ENCODE measurements around the gene KIF25. TPM values are rescaled to one million over a fixed set of nuclear protein-coding genes. Genes with fewer than 3 reads are reported as not detected.

The KIF25 gene
- total RNA-seq, 1 experiment from 2014 or later, result 0.59 TPM

DNA sequence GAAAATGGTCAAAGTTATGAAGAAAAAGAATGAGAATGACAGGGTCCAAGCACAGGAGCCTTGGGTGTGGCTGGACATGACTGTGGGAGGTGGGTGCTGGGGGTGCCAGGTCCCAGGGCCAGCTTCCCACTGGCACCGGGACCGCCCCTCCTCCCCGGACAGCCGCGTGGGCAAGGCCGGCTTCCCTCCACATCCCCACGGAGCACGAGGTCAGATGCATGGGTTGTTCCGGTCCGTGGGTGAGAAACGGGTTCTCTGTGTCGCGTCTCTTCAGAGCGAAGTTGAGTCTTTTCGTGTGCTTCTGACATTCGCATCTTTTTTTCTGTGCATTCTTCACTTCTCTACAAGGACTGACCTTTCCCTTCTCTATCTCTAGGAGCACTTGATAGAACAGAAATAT is 30.1 kb downstream of the KIF25 start:
- H3K4me3 Mint-ChIP-seq, result no peak overlapping the region
- Histone ChIP-seq H4K5ac (ENCODE audit: insufficient read length, low read depth, low read length) (no peak overlapping the region), H3K4me1 (ENCODE audit: insufficient read depth, low read length) (peaks cover 4% of the 10 kb centered on the region; the same call in 1 of the 2 replicates), H3K14ac (ENCODE audit: insufficient read depth, low read length) (no peak overlapping the region), H3K9me3 (ENCODE audit: control insufficient read depth, low read depth, low read length) (no peaks in the 10 kb centered on the region), H3K4ac (ENCODE audit: low read depth, low read length) (no peak overlapping the region), H3K4me2 (ENCODE audit: insufficient read depth, insufficient read length, low read length) (no peak overlapping the region), H3T11ph (ENCODE audit: low read length) (no peak overlapping the region), H2BK20ac (ENCODE audit: low read depth, low read length, poor library complexity, severe bottlenecking) (no peak overlapping the region), H3K18ac (ENCODE audit: insufficient read length, low read depth, low read length) (no peak overlapping the region), H4K20me1 (ENCODE audit: control insufficient read depth, insufficient read depth, insufficient read length) (no peaks in the 10 kb centered on the region), H2BK15ac (ENCODE audit: low read depth, low read length) (no peak overlapping the region), H2BK120ac (ENCODE audit: low read depth, low read length, poor library complexity, severe bottlenecking) (no peak overlapping the region), H3K79me2 (ENCODE audit: insufficient read depth, low read length) (no peaks in the 10 kb centered on the region), H3K23me2 (ENCODE audit: insufficient read length, low read depth, low read length, poor library complexity, severe bottlenecking) (no peaks in the 10 kb centered on the region), H3K27me3 (ENCODE audit: insufficient read depth, low read length) (no peaks in the 10 kb centered on the region), H3K79me1 (ENCODE audit: insufficient read depth, low read depth, low read length, poor library complexity, severe bottlenecking) (no peaks in the 10 kb centered on the region), H3K23ac (ENCODE audit: insufficient read length, low read depth, low read length) (no peak overlapping the region), H2AFZ (ENCODE audit: low read length) (no peak overlapping the region), H2AK5ac (ENCODE audit: insufficient read length, low read length) (no peak overlapping the region), H4K91ac (ENCODE audit: insufficient read length, low read depth, low read length) (no peak overlapping the region), H3K9ac (ENCODE audit: extremely low read depth, insufficient read length, low read length) (no peak overlapping the region), H3K27ac (ENCODE audit: insufficient read length, low read depth, low read length) (no peak overlapping the region), H3K56ac (ENCODE audit: insufficient read length, low read depth, low read length) (no peak overlapping the region), H2BK12ac (ENCODE audit: insufficient read length, low read depth, low read length) (no peak overlapping the region), H4K8ac (replicated peaks; ENCODE audit: insufficient read length, low read depth, low read length) (no peak overlapping the region), H2BK5ac (ENCODE audit: insufficient read length, low read length) (no peak overlapping the region)
- H3K27me3 Mint-ChIP-seq (ENCODE audit: low read depth), result peaks cover 1% of the 10 kb centered on the region
- TF ChIP-seq, protein P1, sequence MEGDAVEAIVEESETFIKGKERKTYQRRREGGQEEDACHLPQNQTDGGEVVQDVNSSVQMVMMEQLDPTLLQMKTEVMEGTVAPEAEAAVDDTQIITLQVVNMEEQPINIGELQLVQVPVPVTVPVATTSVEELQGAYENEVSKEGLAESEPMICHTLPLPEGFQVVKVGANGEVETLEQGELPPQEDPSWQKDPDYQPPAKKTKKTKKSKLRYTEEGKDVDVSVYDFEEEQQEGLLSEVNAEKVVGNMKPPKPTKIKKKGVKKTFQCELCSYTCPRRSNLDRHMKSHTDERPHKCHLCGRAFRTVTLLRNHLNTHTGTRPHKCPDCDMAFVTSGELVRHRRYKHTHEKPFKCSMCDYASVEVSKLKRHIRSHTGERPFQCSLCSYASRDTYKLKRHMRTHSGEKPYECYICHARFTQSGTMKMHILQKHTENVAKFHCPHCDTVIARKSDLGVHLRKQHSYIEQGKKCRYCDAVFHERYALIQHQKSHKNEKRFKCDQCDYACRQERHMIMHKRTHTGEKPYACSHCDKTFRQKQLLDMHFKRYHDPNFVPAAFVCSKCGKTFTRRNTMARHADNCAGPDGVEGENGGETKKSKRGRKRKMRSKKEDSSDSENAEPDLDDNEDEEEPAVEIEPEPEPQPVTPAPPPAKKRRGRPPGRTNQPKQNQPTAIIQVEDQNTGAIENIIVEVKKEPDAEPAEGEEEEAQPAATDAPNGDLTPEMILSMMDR (conservative IDR thresholded peaks at IDR 0.05), result no peak
- DNase-seq, result no peak
- H3K36me3 Mint-ChIP-seq (ENCODE audit: insufficient read depth in 1 of 3, low read depth in 3 of 3), result no peaks in the 10 kb centered on the region
- no peaks in the 10 kb centered on the region for H3K9me3 Mint-ChIP-seq
- peaks cover 29 to 31% of the 10 kb centered on the region in 2 experiments for H3K4me1 Mint-ChIP-seq
- no CpG with 5 or more reads among the region's 16 CpGs for WGBS (ENCODE audit: extremely low coverage, insufficient read length, low lambda C conversion rate)
- H3K27ac Mint-ChIP-seq, result no peak overlapping the region

Data from H9 (cell line).